Stimulated activated CD4-positive, alpha-beta T cell treated with anti-CD3 and anti-CD28 coated beads, Interleukin-15, amount 100 ng/mL, for 48 hours (primary cell): Measurements from ENCODE around the gene HUS1.
"Not testable (repeated sequence)": the region's sequence is repeated elsewhere in the genome, so short reads cannot be mapped to it uniquely, and the experiment has no call there.

Source experiments
- DNase-seq, 2 donors: peaks; one replicate each; pipeline ENCODE4 v3.0.0-alpha.2; 2020; ENCODE audit warnings: low read depth in 2 of 2

The HUS1 gene

DNA sequence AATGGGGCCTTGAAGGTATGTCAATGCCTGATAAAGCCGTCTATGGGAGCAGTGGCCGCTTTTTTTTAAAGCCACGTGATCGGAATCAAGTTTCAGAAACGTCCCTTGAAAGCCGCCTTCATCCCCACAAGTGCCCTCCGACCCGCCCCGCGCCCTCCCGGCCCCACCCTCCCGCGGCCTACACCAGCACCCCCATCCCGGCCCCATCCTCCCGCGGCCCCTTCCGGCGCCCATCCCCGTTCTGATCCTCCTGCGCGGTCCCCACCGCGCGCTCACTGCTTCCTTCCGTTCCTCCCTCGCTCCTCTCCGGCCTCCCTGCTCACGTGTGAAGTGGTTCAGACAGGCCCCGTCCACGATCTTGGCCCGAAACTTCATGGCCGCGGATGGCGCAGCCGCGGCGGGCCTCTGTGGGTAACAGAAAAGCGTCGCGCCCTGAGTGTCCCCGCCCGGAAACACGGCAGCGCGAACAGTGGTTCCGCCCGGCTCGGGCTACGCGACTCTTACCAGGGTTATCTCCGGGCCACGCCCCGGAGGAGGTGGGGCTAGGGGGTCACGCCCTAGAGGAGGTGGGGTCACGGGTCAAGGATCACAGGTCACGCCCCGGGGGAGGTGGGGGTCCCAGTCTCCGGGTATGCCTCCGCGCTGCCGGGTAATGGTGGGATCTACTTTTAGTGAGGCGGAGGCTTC is at the start of gene HUS1:
Gene HUS1 (minus strand): TSS at position 471 of the 687 bp plus-strand sequence. CDS start 96 bp downstream, at position 375.
- DNase-seq, result peak; percentile 86 to 92

GRCh38 chr7:48028938-48029337 is 49.5 kb upstream of the HUS1 start, which contains the start of gene SUN3:
TSS of gene SUN3 (minus strand) at chr7:48029107. CDS start at chr7:48028938, 169 bp downstream.
- DNase-seq, result no peak

- no peak for DNase-seq
Observed at GRCh38 chr7:48025624-48026023, 46.2 kb upstream of the HUS1 start.

- no peak for DNase-seq
Observed at GRCh38 chr7:48017674-48018073, 38.3 kb upstream of the HUS1 start.

DNA sequence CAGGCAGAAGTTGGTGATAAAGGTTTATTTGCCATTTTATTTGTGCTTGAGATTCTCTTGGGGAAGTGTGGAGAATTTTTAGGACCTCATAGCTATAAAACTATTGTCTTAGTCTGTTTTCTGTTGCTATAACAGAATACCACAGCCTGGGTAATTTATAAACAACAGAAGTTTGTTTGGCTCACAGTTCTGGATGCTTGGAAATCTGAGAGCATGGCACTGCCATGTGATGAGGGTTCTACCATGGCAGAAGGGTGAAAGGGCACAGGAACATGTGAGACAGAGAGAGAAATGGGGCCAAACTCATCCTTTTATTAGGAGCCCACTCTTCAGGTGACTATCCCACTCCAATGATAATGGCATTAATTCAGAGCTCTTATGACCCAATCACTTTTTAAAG is 37.2 kb upstream of the HUS1 start:
- no peak for DNase-seq

- DNase-seq, result no peak
Observed at GRCh38 chr7:48011951-48012350, 32.5 kb upstream of the HUS1 start.

DNA sequence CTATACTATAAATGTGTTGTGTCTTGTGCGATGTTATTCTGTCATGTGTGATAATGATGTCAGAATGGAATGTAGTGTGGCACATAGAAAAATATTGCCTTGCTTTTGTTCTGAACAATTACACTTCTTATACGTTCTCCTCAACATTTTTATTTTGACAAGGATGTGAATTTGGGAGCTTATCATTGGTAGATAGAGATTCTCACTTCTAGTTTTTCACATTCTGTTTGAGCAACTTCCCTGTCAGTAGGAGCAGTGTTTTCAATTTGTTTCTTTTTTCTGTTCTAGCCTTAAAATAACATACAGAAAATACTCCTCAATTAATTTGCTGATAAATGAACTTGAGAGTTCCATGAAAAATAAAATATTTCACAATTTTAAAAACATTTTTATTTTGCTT is 31.9 kb upstream of the HUS1 start:
- no peak for DNase-seq

DNA sequence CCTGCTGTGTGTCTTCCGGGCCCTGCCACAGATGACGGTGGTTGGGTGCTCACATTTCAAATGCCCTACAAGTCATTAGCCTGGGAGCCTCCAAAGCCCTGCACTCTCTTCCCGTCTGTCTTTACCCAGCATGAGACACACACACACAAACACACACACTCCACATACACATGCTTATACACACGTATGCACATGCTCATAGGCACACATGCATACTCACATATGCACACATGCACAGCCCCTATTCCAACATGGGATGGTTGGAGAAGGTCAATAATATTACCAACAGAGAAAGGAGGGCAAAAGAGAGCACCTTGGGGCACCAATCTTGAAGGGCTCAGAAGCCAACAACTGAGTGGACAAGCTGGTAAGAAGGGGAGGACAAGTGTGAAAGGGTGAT is 30.5 kb upstream of the HUS1 start:
- DNase-seq, result no peak

- no peak for DNase-seq
Observed at GRCh38 chr7:48009257-48009656, 29.8 kb upstream of the HUS1 start.

DNA sequence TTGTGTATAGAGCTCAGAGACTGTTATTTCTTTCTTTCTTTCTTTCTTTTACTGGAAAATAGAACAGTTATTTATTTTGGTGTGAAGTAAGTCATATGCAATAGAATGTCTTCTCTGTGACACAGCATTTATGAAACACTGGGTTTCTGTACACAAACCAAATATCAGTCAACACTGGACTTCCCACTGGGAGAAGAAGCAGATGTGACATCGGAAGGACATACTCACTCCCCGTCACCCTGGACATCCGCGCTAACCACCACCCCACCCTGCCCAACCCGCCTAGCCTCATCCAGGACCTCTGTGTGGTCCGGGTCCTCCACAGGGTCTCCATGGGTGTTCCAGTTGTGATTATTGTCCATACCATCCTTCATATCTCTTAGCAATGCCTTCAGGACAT is 27.5 kb upstream of the HUS1 start:
- DNase-seq, result no peak

DNA sequence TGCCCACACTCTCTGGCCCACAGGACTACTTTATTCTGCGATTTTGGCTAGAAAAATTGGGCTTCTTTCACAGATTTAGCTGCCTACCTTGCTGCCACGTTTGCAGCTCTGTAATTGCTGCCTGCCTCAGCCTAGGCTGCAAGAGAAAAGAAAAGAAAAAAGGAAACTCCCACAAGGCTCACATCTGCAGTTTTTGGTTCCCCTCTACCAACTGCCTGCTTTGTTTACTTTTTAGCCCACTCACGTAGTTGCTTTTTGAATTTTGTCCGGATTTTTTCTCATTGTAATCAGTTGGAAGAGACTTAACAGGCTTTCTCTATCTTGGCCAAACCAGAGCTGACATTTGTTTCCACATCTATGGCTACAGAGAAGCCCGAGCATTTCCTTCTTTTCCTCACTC is 25.2 kb upstream of the HUS1 start:
- DNase-seq, result no peak

- DNase-seq, result no peak
Observed at GRCh38 chr7:48004032-48004431, 24.6 kb upstream of the HUS1 start.

DNA sequence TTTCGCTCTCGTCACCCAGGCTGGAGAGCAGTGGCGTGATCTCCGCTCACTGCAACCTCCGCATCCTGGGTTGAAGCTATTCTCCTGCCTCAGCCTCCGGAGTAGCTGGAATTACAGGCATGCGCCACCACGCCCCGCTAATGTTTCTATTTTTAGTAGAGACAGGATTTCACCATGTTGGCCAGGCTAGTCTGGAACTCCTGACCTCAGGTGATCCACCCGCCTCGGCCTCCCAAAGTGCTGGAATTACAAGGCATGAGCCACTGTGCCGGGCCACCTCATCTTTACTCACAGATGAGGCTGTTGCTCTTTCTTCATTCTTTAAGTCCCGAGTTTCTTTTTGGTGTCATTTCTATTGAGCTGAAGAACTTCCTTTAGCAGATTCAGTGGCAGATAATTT is 20.7 kb upstream of the HUS1 start:
- not testable (repeated sequence) for DNase-seq

- no peak for DNase-seq
Observed at GRCh38 chr7:47999413-47999812, 20.0 kb upstream of the HUS1 start.

GRCh38 chr7:47992446-47992845 is 13.0 kb upstream of the HUS1 start:
- no peak for DNase-seq

DNA sequence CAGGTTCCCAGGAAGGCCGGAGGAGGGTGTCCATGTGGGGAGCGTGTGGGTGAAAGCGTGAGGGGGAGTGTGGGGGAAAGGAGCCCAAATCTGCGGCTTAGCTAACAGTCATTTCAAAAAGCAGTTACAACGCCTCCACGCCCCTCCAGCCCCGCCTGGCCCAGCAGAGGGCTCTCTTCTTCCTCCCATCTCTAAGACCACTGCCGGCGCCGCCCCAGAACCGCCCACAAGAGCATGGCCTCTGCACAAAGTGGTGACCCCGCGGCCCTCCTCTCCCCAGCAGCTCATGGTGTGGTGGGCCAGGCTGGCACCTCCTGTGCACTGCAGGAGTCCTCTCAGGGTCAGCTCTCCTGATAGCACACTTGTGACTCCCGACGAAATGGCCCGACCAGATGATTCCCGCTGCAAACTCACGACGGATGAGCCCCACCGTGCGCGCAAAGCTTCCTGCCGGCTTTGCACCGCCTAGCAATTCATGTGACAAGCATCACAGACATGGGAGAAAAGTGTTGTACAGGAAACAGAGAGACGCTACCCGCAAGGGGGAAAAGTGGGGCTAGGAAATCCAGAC is 12.4 kb upstream of the HUS1 start:
- peak; percentile 73 to 83 for DNase-seq

DNA sequence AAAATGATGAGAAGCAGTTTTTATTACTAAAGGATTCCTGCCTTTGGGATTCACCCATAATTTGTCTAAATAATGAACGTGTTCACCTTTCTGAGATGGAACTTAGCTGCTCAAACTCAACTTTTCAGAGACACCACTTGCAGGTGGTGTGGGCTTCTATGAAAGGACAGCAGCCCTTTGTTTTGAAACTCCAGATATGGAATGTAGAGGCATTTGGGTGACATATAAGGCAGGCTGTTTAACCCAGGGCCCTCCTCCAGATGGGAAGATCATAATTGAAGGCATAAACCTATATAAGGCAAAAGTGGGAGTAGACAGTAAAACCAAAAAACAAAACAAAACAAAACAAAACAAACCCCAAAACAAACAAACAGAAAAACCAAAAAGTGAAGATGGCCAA is 11.9 kb upstream of the HUS1 start:
- no peak for DNase-seq

- no peak for DNase-seq
Observed at GRCh38 chr7:47990592-47990991, 11.2 kb upstream of the HUS1 start.

DNA sequence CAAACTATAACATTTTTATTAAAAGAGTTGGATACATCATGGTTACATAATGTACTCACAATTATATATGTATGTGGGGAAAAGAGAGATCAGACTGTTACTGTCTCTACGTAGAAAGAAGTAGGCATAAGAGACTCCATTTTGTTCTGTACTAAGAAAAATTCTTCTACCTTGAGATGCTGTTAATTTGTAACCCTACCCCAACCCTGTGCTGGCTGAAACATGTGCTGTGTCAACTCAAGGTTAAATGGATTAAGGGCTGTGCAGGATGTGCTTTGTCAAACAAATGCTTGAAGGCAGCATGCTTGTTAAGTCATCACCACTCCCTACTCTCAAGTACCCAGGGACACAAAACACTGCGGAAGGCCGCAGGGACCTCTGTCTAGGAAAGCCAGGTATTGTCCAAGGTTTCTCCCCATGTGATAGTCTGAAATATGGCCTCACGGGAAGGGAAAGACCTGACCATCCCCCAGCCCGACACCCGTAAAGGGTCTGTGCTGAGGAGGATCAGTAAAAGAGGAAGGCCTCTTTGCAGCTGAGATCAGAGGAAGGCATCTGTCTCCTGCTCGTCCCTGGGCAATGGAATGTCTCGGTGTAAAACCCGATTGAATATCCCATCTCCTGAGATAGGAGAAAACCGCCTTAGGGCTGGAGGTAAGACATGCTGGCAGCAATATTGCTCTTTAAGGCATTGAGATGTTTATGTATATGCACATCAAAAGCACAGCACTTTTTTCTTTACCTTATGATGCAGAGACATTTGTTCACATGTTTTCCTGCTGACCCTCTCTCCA is 10.4 kb upstream of the HUS1 start:
- DNase-seq, result not testable (repeated sequence)

GRCh38 chr7:47988496-47989386 is 9.3 kb upstream of the HUS1 start:
- no peak for DNase-seq

GRCh38 chr7:47982610-47983009 is 3.2 kb upstream of the HUS1 start:
- no peak for DNase-seq

DNA sequence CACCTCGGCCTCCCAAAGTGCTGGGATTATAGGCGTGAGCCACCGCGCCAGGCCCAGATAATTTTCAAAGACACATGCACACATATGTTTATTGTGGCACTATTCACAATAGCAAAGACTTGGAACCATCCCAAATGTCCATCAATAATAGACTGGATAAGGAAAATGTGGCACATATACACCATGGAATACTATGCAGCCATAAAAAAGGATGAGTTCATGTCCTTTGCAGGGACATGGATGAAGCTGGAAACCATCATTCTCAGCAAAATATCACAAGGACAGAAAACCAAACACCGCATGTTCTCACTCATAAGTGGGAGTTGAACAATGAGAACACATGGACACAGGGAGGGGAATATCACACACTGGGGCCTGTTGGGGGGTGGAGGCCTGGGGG is 1.2 kb upstream of the HUS1 start:
- not testable (repeated sequence) for DNase-seq
